ENCODE measurements around the gene ROGDI.

ROGDI gene

DNA sequence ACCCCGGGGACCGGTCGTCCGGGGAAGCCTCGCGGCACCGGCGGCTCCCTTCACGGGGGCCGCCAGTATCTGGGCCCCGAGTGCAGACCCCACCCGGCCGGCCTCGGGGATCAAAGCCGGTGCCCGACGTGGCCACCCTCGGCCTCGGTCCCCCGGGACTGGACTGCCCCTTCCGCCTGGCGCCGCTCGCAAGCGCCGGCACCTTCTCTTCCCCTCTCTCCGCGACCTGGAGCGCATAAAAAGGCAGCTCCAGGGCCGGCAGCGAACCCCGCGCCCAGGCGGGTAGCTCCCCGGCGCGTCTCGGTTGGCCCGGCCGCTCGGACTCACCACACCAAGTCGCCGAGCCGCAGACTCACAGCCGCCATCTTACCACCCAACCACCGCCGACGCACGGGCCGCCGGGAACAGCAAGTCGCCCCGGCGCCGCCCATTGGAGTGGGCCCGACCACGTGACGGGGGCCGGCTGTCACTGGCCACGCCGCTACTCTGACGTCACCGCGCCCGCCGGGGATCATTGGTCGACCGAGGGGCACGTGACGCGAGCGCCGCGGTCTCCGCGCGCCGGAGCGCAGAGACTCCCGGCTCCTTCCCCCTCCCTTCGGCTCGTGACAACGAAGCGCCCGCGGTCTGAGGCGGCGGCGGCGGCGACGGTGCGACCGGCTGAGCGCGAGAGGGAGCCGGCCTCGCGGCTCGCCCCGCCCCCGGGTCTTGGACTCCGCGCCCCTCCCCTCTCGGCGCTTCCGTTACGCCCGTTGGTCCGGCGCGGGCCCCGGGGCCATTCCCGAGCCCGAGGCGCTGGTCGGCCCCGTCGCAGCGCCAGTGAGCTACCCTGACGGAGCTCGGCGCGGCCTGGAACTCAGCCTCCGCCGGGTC lies 44.7 kb upstream of the ROGDI start, which contains the start of the genes GLYR1 and UBN1:
Gene GLYR1 (minus strand): TSS at position 388 of the 873 bp plus-strand sequence. CDS start 23 bp downstream, at position 365.
Gene UBN1 (plus strand): TSS at position 581 of the 873 bp plus-strand sequence. CDS start 5,437 bp downstream, outside the sequence.
- Histone ChIP-seq H3K9ac (ENCODE audit: low read length) (peak within 1 kb of the TSS; percentile 96), H2AK5ac (ENCODE audit: low read length, severe bottlenecking) (no peak within 1 kb of the TSS), H3K18ac (ENCODE audit: low read depth in 1 of 2, low read length in 2 of 2) (peak within 1 kb of the TSS; percentile 93 to 97), H3K4me2 (ENCODE audit: low read length, poor library complexity, severe bottlenecking) (peak within 1 kb of the TSS; percentile 71), H2BK120ac (ENCODE audit: low read depth, low read length) (peak within 1 kb of the TSS; percentile 98), H3K4me1 (ENCODE audit: control insufficient read depth, insufficient read depth, low read depth, low read length) (peaks cover 7% of the 10 kb centered on the region), H4K8ac (ENCODE audit: low read length) (peak within 1 kb of the TSS; percentile 89), H3K79me1 (replicated peaks; ENCODE audit: low read length, poor library complexity, severe bottlenecking) (peaks cover 9% of the 10 kb centered on the region), H3K36me3 (ENCODE audit: control insufficient read depth in 1 of 2, insufficient read depth in 2 of 2, low read depth in 1 of 2, low read length in 2 of 2) (peaks cover 18 to 33% of the 10 kb centered on the region in 2 experiments), H3K23ac (ENCODE audit: low read length in 2 of 2) (peak within 1 kb of the TSS in 1 of 2 experiments; percentile 77), H4K91ac (ENCODE audit: low read length) (peak within 1 kb of the TSS; percentile 78), H3K9me3 (ENCODE audit: control insufficient read depth, low read length) (no peaks in the 10 kb centered on the region), H3K4me3 (ENCODE audit: insufficient read depth in 1 of 2, low read depth in 1 of 2, low read length in 2 of 2) (peak within 1 kb of the TSS; percentile 88 to 95), H3K27me3 (ENCODE audit: control insufficient read depth in 1 of 2, insufficient read depth in 1 of 2, low read length in 2 of 2) (no peaks in the 10 kb centered on the region), H2BK12ac (ENCODE audit: low read length in 2 of 2) (peak within 1 kb of the TSS in 1 of 2 experiments; percentile 60), H2BK15ac (ENCODE audit: low read depth, poor library complexity, severe bottlenecking) (peak within 1 kb of the TSS; percentile 98), H2AFZ (ENCODE audit: low read depth, low read length) (peak within 1 kb of the TSS; percentile 85), H3K27ac (ENCODE audit: low read length, poor library complexity, severe bottlenecking) (peak within 1 kb of the TSS; percentile 65), H2BK5ac (ENCODE audit: low read depth, low read length, poor library complexity, severe bottlenecking) (peak within 1 kb of the TSS; percentile 80), H3K4ac (ENCODE audit: low read depth in 1 of 2, low read length in 2 of 2) (peak within 1 kb of the TSS; percentile 92 to 96), H3K14ac (ENCODE audit: low read length in 2 of 2) (peak within 1 kb of the TSS; percentile 22 to 75)
- WGBS: under 1% methylated on average over 89 of the region's 126 CpGs
- DNase-seq: peak; percentile 97

DNA sequence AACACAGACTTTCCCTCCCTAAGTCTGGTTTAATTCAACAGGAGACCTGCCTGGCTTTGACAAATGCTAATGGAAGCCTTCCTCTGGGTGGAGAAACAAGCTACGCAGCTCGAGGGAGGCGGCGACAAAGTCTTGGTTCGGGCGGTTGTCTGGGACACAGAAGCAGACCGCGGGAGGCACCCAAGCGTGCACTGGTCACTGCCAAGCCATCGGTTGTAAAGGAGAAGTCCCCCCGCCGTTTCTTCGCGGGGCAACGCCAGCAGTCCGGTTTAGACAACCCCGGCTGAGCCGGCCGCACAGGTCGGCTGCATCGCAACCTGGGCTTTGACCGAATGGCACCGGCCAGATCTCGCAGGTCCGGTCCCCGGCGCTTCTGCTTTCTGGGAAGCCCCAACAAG lies 44.1 kb upstream of the ROGDI start:
- Histone ChIP-seq H4K91ac (ENCODE audit: low read length) (peak overlapping the region; percentile 78), H3K23ac (ENCODE audit: low read length in 2 of 2) (peak overlapping the region in 1 of 2 experiments; percentile 24), H3K18ac (ENCODE audit: low read depth in 1 of 2, low read length in 2 of 2) (peak overlapping the region in 1 of 2 experiments; percentile 93), H3K14ac (ENCODE audit: low read length in 2 of 2) (no peak overlapping the region), H3K79me1 (replicated peaks; ENCODE audit: low read length, poor library complexity, severe bottlenecking) (peaks cover 9% of the 10 kb centered on the region), H3K36me3 (ENCODE audit: control insufficient read depth in 1 of 2, insufficient read depth in 2 of 2, low read depth in 1 of 2, low read length in 2 of 2) (peaks cover 18 to 39% of the 10 kb centered on the region in 2 experiments), H3K9ac (ENCODE audit: low read length) (peak overlapping the region; percentile 96), H3K4me3 (ENCODE audit: insufficient read depth in 1 of 2, low read depth in 1 of 2, low read length in 2 of 2) (peak overlapping the region; percentile 88 to 95), H2AFZ (ENCODE audit: low read depth, low read length) (no peak overlapping the region), H3K4ac (ENCODE audit: low read depth in 1 of 2, low read length in 2 of 2) (peak overlapping the region in 1 of 2 experiments; percentile 88), H3K27me3 (ENCODE audit: control insufficient read depth in 1 of 2, insufficient read depth in 1 of 2, low read length in 2 of 2) (no peaks in the 10 kb centered on the region), H2BK120ac (ENCODE audit: low read depth, low read length) (no peak overlapping the region), H3K4me1 (ENCODE audit: control insufficient read depth, insufficient read depth, low read depth, low read length) (peaks cover 7% of the 10 kb centered on the region), H2BK5ac (ENCODE audit: low read depth, low read length, poor library complexity, severe bottlenecking) (peak overlapping the region; percentile 77), H3K27ac (ENCODE audit: low read length, poor library complexity, severe bottlenecking) (peak overlapping the region; percentile 65), H2BK15ac (ENCODE audit: low read depth, poor library complexity, severe bottlenecking) (peak overlapping the region; percentile 48), H4K8ac (ENCODE audit: low read length) (no peak overlapping the region), H2BK12ac (ENCODE audit: low read length in 2 of 2) (peak overlapping the region in 1 of 2 experiments; percentile 60), H2AK5ac (ENCODE audit: low read length, severe bottlenecking) (no peak overlapping the region), H3K9me3 (ENCODE audit: control insufficient read depth, low read length) (no peaks in the 10 kb centered on the region), H3K4me2 (ENCODE audit: low read length, poor library complexity, severe bottlenecking) (peak overlapping the region; percentile 64)
- under 1% methylated on average over 27 of the region's 27 CpGs for WGBS
- DNase-seq: peak; percentile 90

DNA sequence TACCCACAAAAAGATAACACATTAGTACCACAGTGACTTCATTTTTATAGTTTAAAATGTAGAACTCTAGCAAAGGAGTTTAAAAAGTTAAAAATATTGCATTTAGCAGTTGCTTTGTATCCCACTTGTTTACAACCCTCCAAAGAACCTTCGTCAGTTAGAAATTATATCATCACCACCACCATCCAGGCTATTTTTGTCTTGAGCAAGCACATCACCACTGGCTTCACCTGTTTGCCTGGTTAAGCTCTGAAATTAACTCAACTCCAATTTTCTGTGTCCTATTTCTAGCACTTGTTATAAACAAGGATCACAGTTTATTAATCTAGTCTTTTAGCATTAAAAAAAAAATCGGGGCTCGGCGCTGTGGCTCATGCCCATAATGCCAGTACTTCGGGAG lies 38.6 kb upstream of the ROGDI start:
- Histone ChIP-seq H3K4me3 (ENCODE audit: insufficient read depth in 1 of 2, low read depth in 1 of 2, low read length in 2 of 2) (no peak overlapping the region), H3K27me3 (ENCODE audit: control insufficient read depth in 1 of 2, insufficient read depth in 1 of 2, low read length in 2 of 2) (no peaks in the 10 kb centered on the region), H2AK5ac (ENCODE audit: low read length, severe bottlenecking) (no peak overlapping the region), H4K8ac (ENCODE audit: low read length) (no peak overlapping the region), H4K91ac (ENCODE audit: low read length) (no peak overlapping the region), H3K4ac (ENCODE audit: low read depth in 1 of 2, low read length in 2 of 2) (no peak overlapping the region), H3K14ac (ENCODE audit: low read length in 2 of 2) (no peak overlapping the region), H2BK12ac (ENCODE audit: low read length in 2 of 2) (no peak overlapping the region), H3K9ac (ENCODE audit: low read length) (no peak overlapping the region), H3K4me2 (ENCODE audit: low read length, poor library complexity, severe bottlenecking) (no peak overlapping the region), H2BK15ac (ENCODE audit: low read depth, poor library complexity, severe bottlenecking) (no peak overlapping the region), H3K18ac (ENCODE audit: low read depth in 1 of 2, low read length in 2 of 2) (no peak overlapping the region), H3K27ac (ENCODE audit: low read length, poor library complexity, severe bottlenecking) (no peak overlapping the region), H2AFZ (ENCODE audit: low read depth, low read length) (no peak overlapping the region), H2BK120ac (ENCODE audit: low read depth, low read length) (no peak overlapping the region), H2BK5ac (ENCODE audit: low read depth, low read length, poor library complexity, severe bottlenecking) (no peak overlapping the region), H3K4me1 (ENCODE audit: control insufficient read depth, insufficient read depth, low read depth, low read length) (no peaks in the 10 kb centered on the region), H3K79me1 (replicated peaks; ENCODE audit: low read length, poor library complexity, severe bottlenecking) (peaks cover 33% of the 10 kb centered on the region), H3K23ac (ENCODE audit: low read length in 2 of 2) (no peak overlapping the region), H3K36me3 (ENCODE audit: control insufficient read depth in 1 of 2, insufficient read depth in 2 of 2, low read depth in 1 of 2, low read length in 2 of 2) (peaks cover 55 to 90% of the 10 kb centered on the region in 2 experiments), H3K9me3 (ENCODE audit: control insufficient read depth, low read length) (no peaks in the 10 kb centered on the region)
- no peak for DNase-seq
- 50% methylated on average over 2 of the region's 5 CpGs for WGBS

GRCh38 chr16:4839942-4840341 lies 37.5 kb upstream of the ROGDI start:
- H2BK12ac ChIP-seq (ENCODE audit: low read length in 2 of 2): no peak overlapping the region
- no peak overlapping the region for H2AK5ac ChIP-seq (ENCODE audit: low read length, severe bottlenecking)
- no peak overlapping the region for H2AFZ ChIP-seq (ENCODE audit: low read depth, low read length)
- peaks cover 39% of the 10 kb centered on the region for H3K79me1 ChIP-seq (replicated peaks; ENCODE audit: low read length, poor library complexity, severe bottlenecking)
- no peaks in the 10 kb centered on the region for H3K9me3 ChIP-seq (ENCODE audit: control insufficient read depth, low read length)
- H2BK15ac ChIP-seq (ENCODE audit: low read depth, poor library complexity, severe bottlenecking): no peak overlapping the region
- no peak overlapping the region for H3K18ac ChIP-seq (ENCODE audit: low read depth in 1 of 2, low read length in 2 of 2)
- no peaks in the 10 kb centered on the region for H3K4me1 ChIP-seq (ENCODE audit: control insufficient read depth, insufficient read depth, low read depth, low read length)
- H2BK120ac ChIP-seq (ENCODE audit: low read depth, low read length): no peak overlapping the region
- H3K36me3 ChIP-seq (ENCODE audit: control insufficient read depth in 1 of 2, insufficient read depth in 2 of 2, low read depth in 1 of 2, low read length in 2 of 2): peaks cover 59 to 92% of the 10 kb centered on the region in 2 experiments
- no peak overlapping the region for H3K4ac ChIP-seq (ENCODE audit: low read depth in 1 of 2, low read length in 2 of 2)
- H4K91ac ChIP-seq (ENCODE audit: low read length): no peak overlapping the region
- no peak overlapping the region for H3K4me3 ChIP-seq (ENCODE audit: insufficient read depth in 1 of 2, low read depth in 1 of 2, low read length in 2 of 2)
- no peak overlapping the region for H3K27ac ChIP-seq (ENCODE audit: low read length, poor library complexity, severe bottlenecking)
- WGBS: 94% methylated on average over 5 of the region's 5 CpGs
- no peak overlapping the region for H3K9ac ChIP-seq (ENCODE audit: low read length)
- H4K8ac ChIP-seq (ENCODE audit: low read length): no peak overlapping the region
- H2BK5ac ChIP-seq (ENCODE audit: low read depth, low read length, poor library complexity, severe bottlenecking): no peak overlapping the region
- no peak overlapping the region for H3K23ac ChIP-seq (ENCODE audit: low read length in 2 of 2)
- no peaks in the 10 kb centered on the region for H3K27me3 ChIP-seq (ENCODE audit: control insufficient read depth in 1 of 2, insufficient read depth in 1 of 2, low read length in 2 of 2)
- H3K4me2 ChIP-seq (ENCODE audit: low read length, poor library complexity, severe bottlenecking): no peak overlapping the region
- no peak for DNase-seq
- no peak overlapping the region for H3K14ac ChIP-seq (ENCODE audit: low read length in 2 of 2)

Measured in mesenchymal stem cell (in vitro differentiated cells and primary cell).